ENCODE results near the gene PPP2R5D.
A peak's percentile ranks its signal among the peaks of the same experiment; 100 is the strongest.
"Not testable (repeated sequence)": the region's sequence is repeated elsewhere in the genome, so short reads cannot be mapped to it uniquely, and the experiment has no call there.

The PPP2R5D gene

GRCh38 chr6:42984001-42984923 lies at the start of gene PPP2R5D:
Gene PPP2R5D, plus strand, starts transcription at chr6:42984570. Its CDS starts 108 bp downstream, at chr6:42984678.
- Histone ChIP-seq H3K36me3 (replicated peaks) (no peaks in the 10 kb centered on the region; the same call in none of the 2 replicates), H3K9me3 (no peaks in the 10 kb centered on the region), H3K27me3 (ENCODE audit: low read depth) (no peaks in the 10 kb centered on the region), H3K4me1 (peaks cover 10% of the 10 kb centered on the region), H3K4me3 (peak within 1 kb of the TSS; percentile 89)
- peak; percentile 98 to 99 for DNase-seq (ENCODE audit: low spot score in 2 of 2)
- in situ Hi-C loops (cut with MboI; ENCODE audit: low sequenced_read_pairs): no loop called here

DNA sequence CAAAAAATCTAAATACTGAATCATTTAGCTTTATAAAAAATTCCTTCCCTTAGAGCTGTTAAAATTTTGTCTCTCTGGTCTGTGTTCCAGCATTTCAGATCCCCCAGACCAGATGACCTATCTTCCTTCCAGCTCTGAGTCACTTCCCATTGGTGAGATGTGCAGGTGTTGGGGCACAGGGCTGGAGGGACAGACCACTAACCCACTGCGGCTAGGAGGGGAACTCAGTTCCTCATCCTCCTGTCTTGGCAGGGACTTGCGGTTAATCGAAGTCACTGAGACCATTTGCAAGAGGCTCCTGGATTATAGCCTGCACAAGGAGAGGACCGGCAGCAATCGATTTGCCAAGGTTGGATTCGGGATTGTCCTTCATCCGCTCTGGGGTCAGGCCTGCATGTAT lies 49.0 kb upstream of the PPP2R5D start:
- in situ Hi-C loops (cut with MboI; ENCODE audit: low sequenced_read_pairs): no loop called here
- no peak for DNase-seq (ENCODE audit: low spot score in 2 of 2)
- H3K27me3 ChIP-seq (ENCODE audit: low read depth): no peaks in the 10 kb centered on the region
- H3K36me3 ChIP-seq (replicated peaks): peaks cover 39% of the 10 kb centered on the region
- H3K9me3 ChIP-seq: no peaks in the 10 kb centered on the region
- peaks cover 2% of the 10 kb centered on the region; the same call in 1 of the 2 replicates for H3K4me1 ChIP-seq
- H3K4me3 ChIP-seq: no peak overlapping the region

DNA sequence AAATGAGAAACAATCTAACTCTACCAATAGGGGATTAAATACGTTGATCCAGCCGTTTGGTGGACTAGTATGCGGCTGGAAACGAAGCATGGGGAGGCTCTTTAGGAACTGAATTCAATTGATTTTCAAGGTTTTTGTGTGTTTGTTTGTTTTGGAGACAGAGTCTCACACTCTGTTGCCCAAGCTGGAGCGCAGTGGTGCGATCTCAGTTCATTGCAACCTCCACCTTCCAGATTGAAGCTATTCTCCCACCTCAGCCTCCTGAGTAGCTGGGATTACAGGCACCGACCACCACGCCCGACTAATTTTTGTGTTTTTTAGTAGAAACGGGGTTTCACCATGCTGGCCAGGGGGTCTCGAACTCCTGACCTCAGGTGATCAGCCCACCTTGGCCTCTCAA lies 48.0 kb upstream of the PPP2R5D start:
- DNase-seq (ENCODE audit: low spot score in 2 of 2): no peak
- no peaks in the 10 kb centered on the region for H3K9me3 ChIP-seq
- H3K27me3 ChIP-seq (ENCODE audit: low read depth): no peaks in the 10 kb centered on the region
- no peak overlapping the region for H3K4me3 ChIP-seq
- H3K4me1 ChIP-seq: no peaks in the 10 kb centered on the region
- peaks cover 41% of the 10 kb centered on the region for H3K36me3 ChIP-seq (replicated peaks)
- in situ Hi-C loops (cut with MboI; ENCODE audit: low sequenced_read_pairs): no loop called here

DNA sequence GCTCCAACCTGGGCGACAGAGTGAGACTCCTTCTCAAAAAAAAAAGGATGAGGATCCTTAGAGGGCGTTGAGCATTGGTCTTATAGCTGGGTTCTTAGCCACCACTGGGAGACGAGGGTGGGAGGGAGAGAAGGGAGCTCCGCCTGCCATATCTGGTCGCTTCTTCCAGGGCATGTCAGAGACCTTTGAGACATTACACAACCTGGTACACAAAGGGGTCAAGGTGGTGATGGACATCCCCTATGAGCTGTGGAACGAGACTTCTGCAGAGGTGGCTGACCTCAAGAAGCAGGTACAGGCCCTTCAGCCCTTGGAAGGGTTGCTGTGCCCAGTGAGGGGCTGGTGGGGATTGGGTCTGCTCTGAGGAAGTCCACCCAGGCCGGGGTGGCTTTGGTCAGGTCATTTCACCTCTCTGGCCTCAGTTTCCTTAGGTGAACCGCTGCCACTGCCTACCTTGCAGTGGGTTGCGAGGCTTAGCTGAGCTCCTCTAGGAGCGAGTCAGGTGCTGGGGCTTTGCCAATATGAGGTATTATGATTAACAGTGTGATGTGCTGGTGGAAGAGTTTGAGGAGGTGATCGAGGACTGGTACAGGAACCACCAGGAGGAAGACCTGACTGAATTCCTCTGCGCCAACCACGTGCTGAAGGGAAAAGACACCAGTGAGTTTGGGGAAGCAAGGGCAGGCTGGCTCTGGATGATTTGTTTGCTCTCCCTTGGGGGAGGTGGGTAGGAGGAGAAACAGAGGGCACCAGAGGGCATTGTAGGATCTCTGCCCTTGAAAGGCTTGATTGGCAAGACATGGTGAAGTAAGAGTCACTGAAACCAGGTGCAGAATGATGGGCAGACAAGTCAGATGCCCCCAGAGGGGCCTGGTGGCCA lies 46.6 kb upstream of the PPP2R5D start:
- H3K36me3 ChIP-seq (replicated peaks): peaks cover 46% of the 10 kb centered on the region
- H3K4me3 ChIP-seq: no peak overlapping the region
- no peaks in the 10 kb centered on the region for H3K9me3 ChIP-seq
- no peaks in the 10 kb centered on the region for H3K4me1 ChIP-seq
- in situ Hi-C loops (cut with MboI; ENCODE audit: low sequenced_read_pairs): no loop called here
- DNase-seq (ENCODE audit: low spot score in 2 of 2): no peak
- H3K27me3 ChIP-seq (ENCODE audit: low read depth): no peaks in the 10 kb centered on the region

DNA sequence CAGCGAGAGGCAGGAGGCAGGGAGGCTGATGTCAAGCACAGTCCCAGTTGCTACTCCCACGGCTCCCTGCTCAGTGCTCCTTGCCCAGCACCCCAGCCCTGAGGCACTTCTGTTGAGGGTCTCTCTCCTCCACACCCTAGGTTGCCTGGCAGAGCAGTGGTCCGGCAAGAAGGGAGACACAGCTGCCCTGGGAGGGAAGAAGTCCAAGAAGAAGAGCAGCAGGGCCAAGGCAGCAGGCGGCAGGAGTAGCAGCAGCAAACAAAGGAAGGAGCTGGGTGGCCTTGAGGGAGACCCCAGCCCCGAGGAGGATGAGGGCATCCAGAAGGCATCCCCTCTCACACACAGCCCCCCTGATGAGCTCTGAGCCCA lies 46.0 kb upstream of the PPP2R5D start:
- Histone ChIP-seq H3K27me3 (ENCODE audit: low read depth) (no peaks in the 10 kb centered on the region), H3K4me1 (no peaks in the 10 kb centered on the region), H3K36me3 (replicated peaks) (peaks cover 42% of the 10 kb centered on the region), H3K4me3 (no peak overlapping the region), H3K9me3 (no peaks in the 10 kb centered on the region)
- no peak for DNase-seq (ENCODE audit: low spot score in 2 of 2)
- in situ Hi-C loops (cut with MboI; ENCODE audit: low sequenced_read_pairs): no loop called here

GRCh38 chr6:42938987-42939809 lies 45.2 kb upstream of the PPP2R5D start:
- Histone ChIP-seq H3K4me1 (no peaks in the 10 kb centered on the region), H3K27me3 (ENCODE audit: low read depth) (no peaks in the 10 kb centered on the region), H3K36me3 (replicated peaks) (peaks cover 40% of the 10 kb centered on the region), H3K9me3 (no peaks in the 10 kb centered on the region), H3K4me3 (no peak overlapping the region)
- no peak for DNase-seq (ENCODE audit: low spot score in 2 of 2)
- in situ Hi-C loops (cut with MboI; ENCODE audit: low sequenced_read_pairs): no loop called here

DNA sequence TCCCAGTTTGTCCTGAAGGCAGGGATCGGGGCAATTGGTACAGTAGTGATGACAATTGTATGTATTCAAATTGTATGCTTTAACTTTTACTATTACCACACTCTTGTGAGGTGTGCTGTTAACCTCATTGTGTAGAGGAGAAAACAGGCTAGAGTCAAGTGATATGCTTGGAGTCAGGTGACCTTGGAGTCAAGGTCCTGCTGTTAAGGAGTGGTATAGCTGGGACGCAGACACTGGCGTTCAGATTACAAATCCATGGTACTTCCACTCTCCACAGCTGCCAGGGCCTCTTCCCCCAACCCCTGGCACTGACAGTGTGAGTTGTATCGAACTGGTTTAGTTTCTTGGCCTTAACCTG lies 44.6 kb upstream of the PPP2R5D start:
- peaks cover 34% of the 10 kb centered on the region for H3K36me3 ChIP-seq (replicated peaks)
- no peaks in the 10 kb centered on the region for H3K27me3 ChIP-seq (ENCODE audit: low read depth)
- no peak for DNase-seq (ENCODE audit: low spot score in 2 of 2)
- no peak overlapping the region for H3K4me3 ChIP-seq
- H3K9me3 ChIP-seq: no peaks in the 10 kb centered on the region
- H3K4me1 ChIP-seq: no peaks in the 10 kb centered on the region
- in situ Hi-C loops (cut with MboI; ENCODE audit: low sequenced_read_pairs): no loop called here

DNA sequence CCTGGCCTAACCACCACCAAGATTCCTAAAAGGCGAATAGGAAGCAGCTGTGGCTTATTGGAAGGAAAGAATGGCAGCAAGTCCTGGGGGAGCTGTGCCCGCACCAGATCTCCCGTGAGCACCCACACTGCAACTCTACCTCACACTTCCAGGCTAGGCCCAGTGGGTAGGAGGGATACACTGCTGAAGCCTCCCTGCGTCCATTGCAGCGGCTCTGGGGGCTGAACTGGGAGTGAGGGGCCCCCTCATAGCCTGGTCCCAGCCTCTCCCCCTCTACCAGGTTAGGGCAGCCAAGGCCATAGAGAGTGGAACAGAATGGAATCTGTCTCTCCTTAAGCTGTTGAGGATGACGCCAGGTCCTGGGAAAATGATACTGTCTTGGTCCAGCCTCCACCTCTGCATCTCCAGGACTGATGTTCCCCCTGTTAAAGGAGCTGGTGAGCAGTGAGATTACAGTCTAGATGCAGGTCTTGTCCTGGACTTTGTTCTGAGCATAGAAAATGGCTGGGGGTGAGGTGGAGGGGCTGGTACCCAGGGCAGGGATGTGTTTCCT lies 43.8 kb upstream of the PPP2R5D start:
- Histone ChIP-seq H3K4me1 (no peaks in the 10 kb centered on the region), H3K27me3 (ENCODE audit: low read depth) (no peaks in the 10 kb centered on the region), H3K36me3 (replicated peaks) (peaks cover 27% of the 10 kb centered on the region), H3K4me3 (no peak overlapping the region), H3K9me3 (no peaks in the 10 kb centered on the region)
- DNase-seq (ENCODE audit: low spot score in 2 of 2): no peak
- in situ Hi-C loops (cut with MboI; ENCODE audit: low sequenced_read_pairs): no loop called here

DNA sequence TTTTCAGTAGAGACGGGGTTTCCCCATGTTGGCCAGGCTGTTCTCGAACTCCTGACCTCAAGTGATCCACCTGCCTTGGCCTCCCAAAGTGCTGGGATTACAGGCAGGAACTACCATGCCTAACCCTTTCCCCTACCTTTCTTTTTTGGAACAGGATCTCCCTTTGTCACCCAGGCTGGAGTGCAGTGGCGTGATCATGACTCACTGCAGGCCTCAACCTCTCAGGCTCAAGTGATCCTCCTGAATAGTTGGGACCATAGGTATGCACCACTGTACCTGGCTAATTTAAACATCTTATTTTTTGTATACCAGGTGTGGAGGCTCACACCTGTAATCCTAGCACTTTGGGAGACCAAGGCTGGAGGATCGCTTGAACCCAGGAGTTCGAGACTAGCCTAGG lies 43.0 kb upstream of the PPP2R5D start:
- H3K4me1 ChIP-seq; H3K4me3 ChIP-seq; in situ Hi-C loops (cut with MboI; ENCODE audit: low sequenced_read_pairs); H3K27me3 ChIP-seq (ENCODE audit: low read depth); DNase-seq (ENCODE audit: low spot score in 2 of 2); H3K9me3 ChIP-seq: not testable (repeated sequence)
- peaks cover 19% of the 10 kb centered on the region for H3K36me3 ChIP-seq (replicated peaks)

- in situ Hi-C loops (cut with MboI; ENCODE audit: low sequenced_read_pairs): no loop called here
These were observed 41.9 kb upstream of the PPP2R5D start for GRCh38 chr6:42942444-42942843.

DNA sequence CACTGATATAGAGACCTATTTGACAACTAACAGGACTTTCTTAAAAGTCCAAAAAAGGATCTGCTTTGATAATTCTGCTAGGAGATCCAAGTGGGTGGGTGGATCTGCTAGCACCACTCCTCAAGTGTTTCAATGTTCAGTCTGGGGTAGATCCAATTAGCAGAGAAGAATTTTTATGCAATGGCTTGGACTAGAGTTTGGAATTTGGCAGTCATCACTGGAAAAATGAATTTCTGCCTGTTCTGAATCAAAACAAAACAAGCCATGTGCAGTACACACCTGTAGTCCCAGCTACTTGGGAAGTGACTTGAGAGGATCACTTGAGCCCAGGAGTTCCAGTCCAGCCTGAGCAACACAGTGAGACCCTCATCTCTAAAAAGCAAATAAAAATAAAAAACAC lies 36.4 kb upstream of the PPP2R5D start:
- in situ Hi-C loops (cut with MboI; ENCODE audit: low sequenced_read_pairs): no loop called here
- no peak for DNase-seq (ENCODE audit: low spot score in 2 of 2)

More at GRCh38 chr6:42942444-42942843, 41.9 kb upstream of the PPP2R5D start:
- no peak overlapping the region for H3K4me3 ChIP-seq
- no peaks in the 10 kb centered on the region for H3K27me3 ChIP-seq (ENCODE audit: low read depth)
- H3K9me3 ChIP-seq: no peaks in the 10 kb centered on the region
- H3K4me1 ChIP-seq: no peaks in the 10 kb centered on the region
- no peak for DNase-seq (ENCODE audit: low spot score in 2 of 2)
- peaks cover 12% of the 10 kb centered on the region; the same call in 1 of the 2 replicates for H3K36me3 ChIP-seq (replicated peaks)

DNA sequence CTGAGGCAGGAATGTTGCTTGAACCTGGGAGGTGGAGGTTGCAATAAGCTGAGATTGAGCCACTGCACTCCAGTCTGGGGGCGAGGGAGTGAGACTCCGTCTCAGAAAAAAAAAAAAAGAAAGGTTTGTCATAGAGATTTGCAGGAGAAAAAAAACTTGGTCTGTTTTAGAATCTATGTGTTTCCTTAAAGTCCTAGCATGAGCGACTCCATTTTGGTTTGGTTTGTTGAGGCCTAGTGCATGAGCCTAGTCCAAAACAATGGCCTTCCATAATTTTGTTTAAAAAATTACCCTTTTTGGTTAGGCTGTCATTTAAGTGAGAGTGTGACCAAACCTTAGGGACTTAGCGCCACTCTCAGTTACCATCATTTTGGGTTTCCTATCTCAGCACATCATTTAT lies 32.0 kb upstream of the PPP2R5D start:
- H3K9me3 ChIP-seq: no peaks in the 10 kb centered on the region
- H3K36me3 ChIP-seq (replicated peaks): no peaks in the 10 kb centered on the region
- no peaks in the 10 kb centered on the region for H3K27me3 ChIP-seq (ENCODE audit: low read depth)
- DNase-seq (ENCODE audit: low spot score in 2 of 2): no peak
- no peak overlapping the region for H3K4me3 ChIP-seq
- in situ Hi-C loops (cut with MboI; ENCODE audit: low sequenced_read_pairs): no loop called here
- H3K4me1 ChIP-seq: no peaks in the 10 kb centered on the region

More for the DNA sequence above, 36.4 kb upstream of the PPP2R5D start:
- H3K4me3 ChIP-seq: no peak overlapping the region
- 0 out of 2 replicates have a peak, but pooled peaks cover 5% of the 10 kb centered on the region for H3K36me3 ChIP-seq (replicated peaks)
- H3K27me3 ChIP-seq (ENCODE audit: low read depth): no peaks in the 10 kb centered on the region
- no peaks in the 10 kb centered on the region for H3K9me3 ChIP-seq
- H3K4me1 ChIP-seq: no peaks in the 10 kb centered on the region

- DNase-seq (ENCODE audit: low spot score in 2 of 2); in situ Hi-C loops (cut with MboI; ENCODE audit: low sequenced_read_pairs); H3K4me1 ChIP-seq; H3K36me3 ChIP-seq (replicated peaks); H3K9me3 ChIP-seq; H3K27me3 ChIP-seq (ENCODE audit: low read depth); H3K4me3 ChIP-seq: not testable (repeated sequence)
These were observed 30.0 kb upstream of the PPP2R5D start for GRCh38 chr6:42954405-42954804.
